ENCODE results near the gene MICAL1. TPM values are rescaled to one million over a fixed set of nuclear protein-coding genes. Genes with fewer than 3 reads are reported as not detected.

MICAL1 gene
- total RNA-seq, 1 donor from 2014 or later = 55.6 TPM

DNA sequence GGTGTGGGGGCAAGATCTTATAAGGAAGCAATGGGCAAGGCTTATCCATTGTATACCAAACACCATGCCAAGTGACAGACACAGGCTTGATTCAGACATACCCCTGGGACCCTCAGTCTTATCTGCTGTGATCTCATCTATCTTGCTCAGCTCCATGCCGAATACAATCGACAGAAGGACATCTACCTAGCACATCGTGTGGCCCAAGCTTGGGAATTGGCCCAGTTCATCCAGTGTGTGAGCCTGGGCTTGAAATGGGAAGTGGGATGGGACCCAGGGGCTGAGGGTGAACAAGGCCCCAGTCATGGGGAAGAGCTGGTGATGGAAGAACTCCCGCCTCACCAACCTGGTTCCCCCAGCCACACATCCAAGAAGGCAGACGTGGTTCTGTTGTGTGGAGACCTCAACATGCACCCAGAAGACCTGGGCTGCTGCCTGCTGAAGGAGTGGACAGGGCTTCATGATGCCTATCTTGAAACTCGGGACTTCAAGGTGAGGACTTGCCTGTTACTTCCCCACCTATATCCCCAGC, 13.1 kb downstream of the MICAL1 start:
- no peak overlapping the region for H3K4me3 ChIP-seq
- peaks cover 0 to 10% of the 10 kb centered on the region in 2 donors for H3K4me1 ChIP-seq
- peaks cover 27 to 28% of the 10 kb centered on the region in 2 donors for H3K36me3 ChIP-seq
- no peak overlapping the region for H3K27ac ChIP-seq
- no peak for DNase-seq (ENCODE audit: low spot score in 2 of 2)
- intact Hi-C loops (cut with DNase I) = loop anchor here (5.0 kb wide), 2 partner anchors 250 to 255 kb away; partner anchors contain the start of genes AK9 and FIG4
- no peaks in the 10 kb centered on the region for H3K27me3 ChIP-seq
- no peaks in the 10 kb centered on the region for H3K9me3 ChIP-seq
- no peak for TF ChIP-seq CTCF (IDR thresholded peaks at IDR 0.05)

- peaks cover 0 to 10% of the 10 kb centered on the region in 2 donors for H3K4me1 ChIP-seq
- no peaks in the 10 kb centered on the region for H3K27me3 ChIP-seq
- intact Hi-C loops (cut with DNase I) = loop anchor here (2.0 to 5.0 kb wide), 3 partner anchors 251 to 346 kb away; partner anchors contain the start of genes AK9, CEP57L1, FIG4 and SESN1
- DNase-seq (ENCODE audit: low spot score in 2 of 2) = peak in 1 of 2 donors; percentile 72
- no peaks in the 10 kb centered on the region for H3K9me3 ChIP-seq
- peaks cover 21 to 24% of the 10 kb centered on the region in 2 donors for H3K36me3 ChIP-seq
- peak overlapping the region; percentile 70 to 84 for H3K4me3 ChIP-seq
- H3K27ac ChIP-seq = peak overlapping the region; percentile 77 to 81
- peak in 2 of 3 experiments; percentile 15 to 27 for TF ChIP-seq CTCF (IDR thresholded peaks at IDR 0.05)
These were observed 14.3 kb downstream of the MICAL1 start for GRCh38 chr6:109441069-109441816.

- peak in 1 of 2 donors; percentile 93 for DNase-seq (ENCODE audit: low spot score in 2 of 2)
- peak; percentile 25 to 39 (median 32) for TF ChIP-seq CTCF (IDR thresholded peaks at IDR 0.05)
- intact Hi-C loops (cut with DNase I) = loop anchor here (1.0 to 5.0 kb wide), 6 partner anchors 15 to 346 kb away; partner anchors contain the start of genes AK9, CD164, CEP57L1 and FIG4
- Histone ChIP-seq H3K27ac (peak within 1 kb of the TSS; percentile 77 to 81), H3K4me3 (peak within 1 kb of the TSS; percentile 70 to 84), H3K4me1 (peaks cover 0 to 10% of the 10 kb centered on the region in 2 donors), H3K36me3 (peaks cover 13 to 16% of the 10 kb centered on the region in 2 donors), H3K27me3 (no peaks in the 10 kb centered on the region), H3K9me3 (no peaks in the 10 kb centered on the region)
These were observed 15.1 kb downstream of the MICAL1 start, which contains the start of the genes PPIL6 and SMPD2 for GRCh38 chr6:109440331-109441068. Gene PPIL6, minus strand, starts transcription at chr6:109440628. Its CDS starts 38 bp downstream, at chr6:109440590. Gene SMPD2, plus strand, starts transcription at chr6:109440724. Its CDS starts 398 bp downstream, at chr6:109441122.

DNA sequence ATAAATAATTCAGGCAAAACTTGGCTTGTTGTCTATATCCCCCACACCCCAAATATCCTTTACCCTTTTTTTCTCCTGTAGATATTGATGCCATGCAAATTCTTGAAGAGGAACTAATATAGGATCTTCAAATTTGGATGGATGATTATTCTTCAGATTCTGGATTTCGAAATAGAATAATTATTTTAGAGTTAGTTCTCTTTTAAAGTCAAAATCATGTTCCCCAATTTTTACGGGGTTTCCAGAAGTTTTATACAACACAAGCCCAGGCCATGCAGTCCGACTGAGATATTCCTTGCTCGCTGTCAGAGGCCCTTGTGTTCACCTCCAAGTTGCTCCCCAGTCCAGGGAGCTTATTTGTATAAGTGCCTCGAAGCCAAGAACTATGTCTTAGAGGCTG, 19.5 kb downstream of the MICAL1 start:
- Histone ChIP-seq H3K27ac (no peak overlapping the region), H3K4me3 (no peak overlapping the region), H3K27me3 (no peaks in the 10 kb centered on the region), H3K9me3 (no peaks in the 10 kb centered on the region), H3K36me3 (no peaks in the 10 kb centered on the region), H3K4me1 (no peaks in the 10 kb centered on the region)
- TF ChIP-seq CTCF (IDR thresholded peaks at IDR 0.05) = no peak
- no peak for DNase-seq (ENCODE audit: low spot score in 2 of 2)
- intact Hi-C loops (cut with DNase I) = no loop called here

GRCh38 chr6:109434456-109434855, 21.1 kb downstream of the MICAL1 start:
- H3K4me1 ChIP-seq = no peaks in the 10 kb centered on the region
- no peaks in the 10 kb centered on the region for H3K36me3 ChIP-seq
- intact Hi-C loops (cut with DNase I) = no loop called here
- TF ChIP-seq CTCF (IDR thresholded peaks at IDR 0.05) = no peak
- H3K27me3 ChIP-seq = no peaks in the 10 kb centered on the region
- no peak overlapping the region for H3K4me3 ChIP-seq
- no peak for DNase-seq (ENCODE audit: low spot score in 2 of 2)
- no peaks in the 10 kb centered on the region for H3K9me3 ChIP-seq
- no peak overlapping the region for H3K27ac ChIP-seq
